ENCODE results near the gene JMJD4. TPM values are rescaled to one million over a fixed set of nuclear protein-coding genes. Genes with fewer than 3 reads are reported as not detected.

JMJD4 gene
- total RNA-seq, 4 donors from 2014 or later = 33.4 to 45.3 (median 40.6) TPM

DNA sequence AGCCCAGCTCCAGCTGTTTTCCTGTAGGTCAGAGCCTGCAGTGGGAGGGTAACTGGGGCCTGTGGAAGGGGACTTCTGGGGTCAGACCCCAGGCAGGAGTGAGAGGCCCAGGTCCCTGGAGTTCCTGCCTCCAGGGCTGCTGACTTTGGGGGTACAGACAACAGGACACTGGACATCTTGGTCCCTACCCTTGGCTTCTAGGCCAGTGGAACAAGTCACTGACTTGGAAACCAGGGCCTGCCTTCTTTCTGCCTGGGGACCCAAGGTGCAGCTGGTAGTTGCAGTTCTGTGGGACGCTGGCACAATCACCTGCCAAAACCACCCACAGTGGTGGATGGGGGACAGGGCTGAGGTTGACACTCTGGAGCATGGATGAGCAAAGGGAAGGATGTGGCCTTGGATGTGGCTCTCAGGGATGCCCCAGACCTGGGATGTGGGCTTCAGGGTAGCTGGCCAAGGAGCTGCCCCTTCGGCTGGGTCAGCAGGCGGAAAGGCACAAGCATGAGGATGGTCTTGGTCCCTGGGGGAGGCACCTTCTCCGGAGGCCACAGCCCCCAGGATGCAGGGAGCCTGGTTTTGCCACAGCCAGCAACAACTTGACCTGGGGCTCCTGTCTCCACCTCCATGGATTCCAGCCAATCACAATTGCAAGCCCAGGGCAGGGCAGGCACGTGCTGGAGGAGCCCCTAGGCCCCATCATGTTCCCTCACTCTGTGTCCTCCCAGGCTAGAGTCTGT is 5.8 kb downstream of the JMJD4 start:
- WGBS, 2 donors = 61 to 63% methylated on average over 4 to 5 of the region's 5 CpGs
- Histone ChIP-seq H3K4me3 (peak overlapping the region in 3 of 4 donors; percentile 39 to 56 (median 53)), H3K36me3 (peaks cover 0 to 33% (median 0%) of the 10 kb centered on the region in 3 donors), H3K27me3 (no peaks in the 10 kb centered on the region), H3K4me1 (peaks cover 0 to 46% (median 20%) of the 10 kb centered on the region in 4 donors), H3K27ac (peak overlapping the region in 3 of 4 donors; percentile 51 to 80 (median 75)), H3K9me3 (no peaks in the 10 kb centered on the region)
- DNase-seq (ENCODE audit: low spot score in 2 of 2) = no peak
- TF ChIP-seq, protein P1, sequence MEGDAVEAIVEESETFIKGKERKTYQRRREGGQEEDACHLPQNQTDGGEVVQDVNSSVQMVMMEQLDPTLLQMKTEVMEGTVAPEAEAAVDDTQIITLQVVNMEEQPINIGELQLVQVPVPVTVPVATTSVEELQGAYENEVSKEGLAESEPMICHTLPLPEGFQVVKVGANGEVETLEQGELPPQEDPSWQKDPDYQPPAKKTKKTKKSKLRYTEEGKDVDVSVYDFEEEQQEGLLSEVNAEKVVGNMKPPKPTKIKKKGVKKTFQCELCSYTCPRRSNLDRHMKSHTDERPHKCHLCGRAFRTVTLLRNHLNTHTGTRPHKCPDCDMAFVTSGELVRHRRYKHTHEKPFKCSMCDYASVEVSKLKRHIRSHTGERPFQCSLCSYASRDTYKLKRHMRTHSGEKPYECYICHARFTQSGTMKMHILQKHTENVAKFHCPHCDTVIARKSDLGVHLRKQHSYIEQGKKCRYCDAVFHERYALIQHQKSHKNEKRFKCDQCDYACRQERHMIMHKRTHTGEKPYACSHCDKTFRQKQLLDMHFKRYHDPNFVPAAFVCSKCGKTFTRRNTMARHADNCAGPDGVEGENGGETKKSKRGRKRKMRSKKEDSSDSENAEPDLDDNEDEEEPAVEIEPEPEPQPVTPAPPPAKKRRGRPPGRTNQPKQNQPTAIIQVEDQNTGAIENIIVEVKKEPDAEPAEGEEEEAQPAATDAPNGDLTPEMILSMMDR (IDR thresholded peaks at IDR 0.05) = no peak
- TF ChIP-seq POLR2A (IDR thresholded peaks at IDR 0.05) (no peak), EP300 (IDR thresholded peaks at IDR 0.05) (no peak)

DNA sequence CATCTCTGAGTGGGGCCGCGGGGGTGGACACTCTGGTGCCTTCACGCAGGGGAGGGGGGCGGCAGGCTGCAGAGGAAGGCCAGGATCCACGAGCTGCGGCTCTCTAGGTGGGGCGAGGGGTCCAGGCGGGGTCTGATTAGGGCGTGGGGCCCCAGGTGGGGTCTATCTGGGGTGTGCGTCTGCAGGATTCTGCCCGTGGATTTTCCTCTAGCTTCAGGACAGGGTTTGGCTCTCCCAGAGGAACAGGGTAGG is 6.3 kb downstream of the JMJD4 start:
- Histone ChIP-seq H3K36me3 (peaks cover 0 to 32% (median 0%) of the 10 kb centered on the region in 3 donors), H3K9me3 (no peaks in the 10 kb centered on the region), H3K27me3 (no peaks in the 10 kb centered on the region), H3K4me3 (peak overlapping the region; percentile 39 to 56 (median 50)), H3K4me1 (peaks cover 0 to 41% (median 15%) of the 10 kb centered on the region in 4 donors), H3K27ac (peak overlapping the region; percentile 25 to 80 (median 63))
- TF ChIP-seq EP300 (IDR thresholded peaks at IDR 0.05) (no peak), POLR2A (IDR thresholded peaks at IDR 0.05) (no peak)
- TF ChIP-seq, protein P1 (IDR thresholded peaks at IDR 0.05) = no peak
- 0 to 1% methylated on average over 2 to 10 of the region's 11 CpGs for WGBS, 2 donors
- DNase-seq (ENCODE audit: low spot score in 2 of 2) = no peak

DNA sequence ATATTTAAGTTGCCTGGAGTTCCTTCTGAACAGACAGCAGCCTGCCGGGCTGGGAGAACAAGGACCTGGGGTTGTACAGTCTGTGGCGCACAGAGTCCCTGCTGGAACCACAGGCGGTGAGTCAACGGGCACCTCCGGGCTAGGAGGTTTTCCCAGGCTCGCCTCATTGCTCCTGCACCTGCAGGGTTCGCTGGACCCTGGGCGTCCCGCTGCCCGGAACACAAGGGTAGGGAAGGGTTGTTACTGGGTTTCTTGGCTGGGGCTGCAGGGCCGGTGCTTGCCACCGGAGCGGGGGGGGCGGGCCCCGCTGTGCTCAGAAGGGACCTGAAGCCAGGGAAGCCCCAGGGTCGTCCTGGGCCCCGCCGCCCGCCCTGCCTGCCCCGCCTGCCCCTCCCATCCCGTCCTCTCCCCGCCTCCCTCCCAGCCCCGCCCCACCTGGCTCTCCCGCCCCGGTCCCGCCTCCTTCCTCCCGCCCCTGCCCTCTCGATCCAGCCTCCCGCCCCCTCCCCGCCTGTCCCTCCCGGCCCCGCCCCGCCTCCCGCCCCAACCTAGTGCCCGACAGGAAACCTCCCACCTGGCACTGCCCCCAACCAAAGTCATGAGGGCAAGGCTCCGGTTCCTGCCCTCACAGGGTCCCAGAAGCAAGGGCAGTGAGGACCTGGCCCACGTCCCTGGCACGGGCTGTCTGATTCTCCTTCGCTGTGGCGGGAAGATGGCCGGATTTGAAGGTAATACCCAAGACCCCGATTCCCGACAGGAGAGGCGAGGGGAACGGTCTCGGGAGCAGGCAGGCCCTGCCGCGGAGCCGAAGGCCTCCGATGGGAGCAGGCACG is 6.8 kb downstream of the JMJD4 start:
- TF ChIP-seq, protein P1 (IDR thresholded peaks at IDR 0.05) = no peak
- TF ChIP-seq POLR2A (IDR thresholded peaks at IDR 0.05) = no peak
- TF ChIP-seq EP300 (IDR thresholded peaks at IDR 0.05) = no peak
- Histone ChIP-seq H3K9me3 (no peaks in the 10 kb centered on the region), H3K4me1 (peaks cover 0 to 36% (median 12%) of the 10 kb centered on the region in 4 donors), H3K27me3 (no peaks in the 10 kb centered on the region), H3K36me3 (peaks cover 0 to 27% (median 0%) of the 10 kb centered on the region in 3 donors), H3K27ac (peak overlapping the region; percentile 25 to 80 (median 63)), H3K4me3 (peak overlapping the region; percentile 39 to 56 (median 50))
- 0 to 1% methylated on average over 27 to 30 of the region's 51 CpGs for WGBS, 2 donors
- DNase-seq (ENCODE audit: low spot score in 2 of 2) = peak; percentile 38 to 44

DNA sequence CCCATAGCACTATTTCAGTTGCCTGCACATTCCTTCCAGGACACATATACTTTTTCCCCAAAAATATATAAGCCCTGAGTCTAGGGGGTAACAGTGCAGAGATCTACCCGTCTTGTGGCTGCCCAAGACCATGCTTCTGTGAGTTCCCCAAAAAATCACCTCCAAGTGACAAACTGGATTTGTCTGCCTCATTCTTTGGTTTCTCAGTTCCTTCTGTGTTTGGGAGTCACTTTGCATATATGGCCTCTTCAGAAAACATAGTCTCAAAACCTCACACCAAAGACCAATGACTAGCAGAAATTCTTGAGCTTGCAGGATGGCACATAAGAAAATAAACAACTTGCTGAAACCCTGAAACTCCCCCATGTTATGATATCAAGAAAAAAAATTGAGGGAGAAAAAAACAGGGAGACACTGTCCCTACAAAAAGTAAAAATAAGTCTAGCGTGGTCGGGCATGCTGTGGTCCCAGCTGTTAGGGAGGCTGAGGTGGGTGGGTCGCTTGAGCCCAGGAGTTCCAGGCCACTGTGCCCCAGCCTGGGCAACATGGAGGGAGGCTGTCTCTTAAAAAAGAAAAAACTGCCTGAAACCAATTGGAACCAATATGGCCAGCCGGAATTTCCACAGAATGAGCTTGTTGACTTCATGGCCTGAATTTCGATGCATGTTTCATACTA is 8.0 kb downstream of the JMJD4 start:
- Histone ChIP-seq H3K9me3 (peaks cover 0 to 10% (median 0%) of the 10 kb centered on the region in 4 donors), H3K36me3 (peaks cover 0 to 15% (median 0%) of the 10 kb centered on the region in 3 donors), H3K4me1 (peaks cover 0 to 34% (median 12%) of the 10 kb centered on the region in 4 donors), H3K4me3 (no peak overlapping the region), H3K27ac (no peak overlapping the region), H3K27me3 (no peaks in the 10 kb centered on the region)
- DNase-seq (ENCODE audit: low spot score in 2 of 2) = no peak
- TF ChIP-seq POLR2A (IDR thresholded peaks at IDR 0.05) (no peak), EP300 (IDR thresholded peaks at IDR 0.05) (no peak)
- WGBS, 2 donors = 82 to 90% methylated on average over 6 of the region's 6 CpGs

DNA sequence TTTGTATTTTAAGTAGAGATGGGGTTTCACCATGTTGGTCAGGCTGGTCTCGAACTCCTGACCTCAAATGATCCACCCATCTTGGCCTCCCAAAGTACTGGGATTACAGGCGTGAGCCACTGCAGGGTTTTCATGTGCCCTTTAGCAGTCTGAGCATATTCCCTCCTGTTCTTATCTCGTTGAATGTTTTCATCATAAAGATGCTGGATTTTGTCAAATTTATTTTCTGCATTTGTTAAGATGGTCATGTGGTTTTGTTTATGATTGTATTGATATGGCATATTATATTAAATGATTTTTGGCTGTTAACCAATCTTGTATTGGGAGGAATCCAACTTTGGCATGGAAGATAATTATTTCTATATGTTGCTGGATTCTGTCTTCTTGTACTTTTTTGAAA is 8.8 kb downstream of the JMJD4 start:
- peaks cover 0 to 34% (median 12%) of the 10 kb centered on the region in 4 donors for H3K4me1 ChIP-seq
- peaks cover 0 to 7% (median 0%) of the 10 kb centered on the region in 3 donors for H3K36me3 ChIP-seq
- H3K27ac ChIP-seq = no peak overlapping the region
- no peaks in the 10 kb centered on the region for H3K27me3 ChIP-seq
- WGBS, 2 donors = 75 to 82% methylated on average over 3 of the region's 3 CpGs
- H3K4me3 ChIP-seq = no peak overlapping the region
- H3K9me3 ChIP-seq = peaks cover 0 to 18% (median 0%) of the 10 kb centered on the region in 4 donors
- TF ChIP-seq, protein P1 (IDR thresholded peaks at IDR 0.05) = no peak
- no peak for DNase-seq (ENCODE audit: low spot score in 2 of 2)

Data from tibial nerve (tissue), 4 donors.